Stimulated activated CD4-positive, alpha-beta T cell treated with anti-CD3 and anti-CD28 coated beads, Interleukin-12 subunit alpha, Interleukin-12 subunit beta, amount 100 ng/mL, for 4 hours (primary cell): Measurements from ENCODE around the gene KCNJ15.
"Not testable (repeated sequence)": the region's sequence is repeated elsewhere in the genome, so short reads cannot be mapped to it uniquely, and the experiment has no call there.

Experiments
- DNase-seq: peaks from one replicate; pipeline ENCODE4 v3.0.0-alpha.2; 2020

KCNJ15 gene

DNA sequence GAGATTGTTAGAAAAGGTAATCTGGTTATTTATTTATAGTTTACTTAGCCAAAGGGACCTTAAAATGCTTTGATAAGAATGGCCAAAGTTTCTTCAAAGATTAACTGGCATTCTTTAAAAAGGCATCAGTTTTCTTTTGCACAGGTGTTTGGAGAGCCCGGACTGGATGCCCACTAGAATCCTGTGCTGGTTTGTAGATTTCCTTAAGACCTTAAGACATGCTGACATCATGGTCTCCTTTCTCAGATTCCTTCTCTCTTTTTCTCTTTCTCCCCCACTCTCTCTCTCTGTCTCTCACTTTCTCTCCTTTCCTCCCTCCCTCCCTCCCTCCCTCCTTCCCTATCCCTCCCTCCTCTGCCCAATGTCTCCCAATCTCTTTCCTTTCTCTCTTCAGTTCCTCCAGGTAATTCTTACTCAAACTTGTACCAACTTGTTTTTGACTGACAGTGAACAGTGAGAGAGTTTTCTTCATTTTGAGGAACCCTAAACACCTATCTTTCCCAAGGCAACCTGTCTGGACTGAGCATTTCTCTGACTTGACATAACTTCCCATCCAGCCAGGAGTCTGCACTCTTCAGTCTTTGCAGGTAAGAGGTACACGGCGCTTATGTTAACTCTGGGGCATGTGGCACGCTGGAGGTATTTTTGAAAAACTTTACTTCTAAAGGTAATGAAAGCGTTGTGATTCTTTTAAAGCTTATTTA, at the start of gene KCNJ15:
KCNJ15 (plus strand) TSS at position 393 of the 704 bp plus-strand sequence. CDS start 42,271 bp downstream, outside the sequence.
- DNase-seq: no peak

DNA sequence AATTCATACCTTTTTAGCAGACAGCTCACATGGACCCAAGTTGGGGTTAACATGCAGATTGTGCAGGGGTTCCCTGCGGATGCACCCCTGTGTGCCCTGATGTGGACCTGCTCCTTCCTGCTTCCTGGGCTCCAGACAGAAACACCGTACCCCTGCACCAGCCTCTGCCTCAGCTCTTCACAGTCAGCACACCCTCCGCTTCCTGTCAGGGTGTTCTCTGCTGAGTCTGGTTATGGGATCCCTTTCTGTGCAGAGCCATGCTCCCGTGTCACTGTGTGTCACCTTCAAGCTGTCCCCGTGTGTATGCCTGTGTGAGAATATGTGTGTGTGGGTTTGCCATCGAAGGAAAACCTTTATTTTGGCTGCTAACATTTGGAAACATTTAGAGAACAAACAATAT, 48.7 kb upstream of the KCNJ15 start:
- no peak for DNase-seq

DNA sequence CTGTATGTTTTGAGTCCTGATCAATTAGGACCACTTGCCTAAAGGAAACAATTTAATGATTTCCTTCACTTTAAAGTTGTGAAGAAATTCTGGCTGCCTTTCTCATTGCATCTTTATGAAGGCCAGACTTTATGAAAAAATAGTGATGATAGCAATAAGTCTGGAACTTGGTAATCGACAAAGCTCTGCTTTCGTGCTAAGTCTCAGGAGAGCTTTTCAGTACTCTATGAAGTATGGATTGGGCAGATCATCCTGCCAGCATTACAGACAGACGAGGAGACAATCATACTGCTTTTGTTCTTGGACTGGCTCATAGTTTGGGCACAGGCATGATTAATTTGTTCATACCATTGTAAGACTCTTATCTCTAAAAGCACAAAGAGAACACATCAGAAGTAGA, 45.5 kb upstream of the KCNJ15 start:
- DNase-seq: no peak

DNA sequence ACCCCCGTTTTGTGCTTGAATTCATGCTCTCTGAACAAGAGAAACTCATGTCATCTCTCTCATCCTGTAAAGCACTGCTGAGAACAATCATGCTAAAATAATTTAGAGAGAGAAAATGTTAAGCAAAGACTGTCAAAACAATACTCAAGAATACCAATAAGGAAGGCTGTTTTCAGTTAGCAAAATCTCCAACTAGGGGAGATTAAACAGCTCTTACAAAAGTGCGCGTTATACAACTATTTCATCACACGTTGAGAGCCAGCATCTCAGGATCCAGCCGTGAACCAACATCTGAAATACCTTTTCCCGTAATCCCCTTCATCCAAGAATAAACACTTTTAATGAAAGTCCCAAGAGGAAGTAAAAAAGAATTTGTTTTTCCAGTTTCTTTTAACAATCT, 44.1 kb upstream of the KCNJ15 start:
- no peak for DNase-seq

DNA sequence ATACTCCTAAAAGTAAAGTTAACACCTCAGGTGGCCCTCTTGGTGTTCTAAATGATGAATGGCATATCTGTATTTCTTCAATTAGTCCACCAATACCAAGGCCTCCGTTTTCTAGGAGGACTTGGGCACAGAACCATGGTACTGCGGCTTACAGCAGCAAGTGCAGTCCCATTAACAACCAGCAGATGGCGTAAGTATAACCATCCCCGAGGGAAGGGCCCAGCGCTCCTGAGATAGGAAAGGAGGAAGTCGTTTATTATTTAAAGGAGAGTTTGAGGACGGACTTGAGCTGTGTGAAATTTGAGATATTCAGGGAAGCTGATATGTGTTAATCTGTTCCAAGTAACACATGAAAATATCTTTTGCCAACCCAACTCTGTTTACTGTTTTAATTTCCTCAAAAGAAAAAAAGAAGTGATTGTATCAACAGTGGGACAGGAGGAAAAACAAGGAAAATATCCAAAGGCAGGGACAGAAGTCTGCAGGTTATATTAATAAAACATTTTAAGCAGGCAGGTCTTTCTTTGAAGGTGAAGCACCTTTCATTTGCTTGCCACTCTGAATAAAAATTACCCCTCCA, 37.7 kb upstream of the KCNJ15 start:
- peak; percentile 62 for DNase-seq

DNA sequence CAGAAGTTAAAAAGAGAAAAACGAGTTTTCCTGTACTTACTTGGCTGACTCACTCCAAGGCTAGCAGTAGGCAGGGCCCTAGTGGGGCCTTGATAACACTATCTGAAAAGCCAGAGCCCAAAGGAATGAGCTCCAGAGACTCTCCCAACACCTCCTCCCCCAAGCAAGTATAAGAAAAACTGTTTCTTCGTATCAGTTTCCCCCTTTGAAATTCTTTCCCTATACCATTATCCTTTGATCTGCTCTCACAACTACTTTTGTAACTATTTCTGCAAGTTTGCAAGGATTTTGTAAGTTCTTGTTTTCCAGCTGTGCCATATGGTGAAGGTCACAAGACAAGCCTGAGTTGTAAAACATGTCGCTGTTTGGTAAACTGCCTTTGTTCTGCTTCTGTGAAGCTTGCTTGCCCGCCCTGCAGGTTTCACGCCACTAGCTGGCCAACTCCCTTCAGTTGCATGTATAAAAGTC, 36.5 kb upstream of the KCNJ15 start:
- DNase-seq: no peak

DNA sequence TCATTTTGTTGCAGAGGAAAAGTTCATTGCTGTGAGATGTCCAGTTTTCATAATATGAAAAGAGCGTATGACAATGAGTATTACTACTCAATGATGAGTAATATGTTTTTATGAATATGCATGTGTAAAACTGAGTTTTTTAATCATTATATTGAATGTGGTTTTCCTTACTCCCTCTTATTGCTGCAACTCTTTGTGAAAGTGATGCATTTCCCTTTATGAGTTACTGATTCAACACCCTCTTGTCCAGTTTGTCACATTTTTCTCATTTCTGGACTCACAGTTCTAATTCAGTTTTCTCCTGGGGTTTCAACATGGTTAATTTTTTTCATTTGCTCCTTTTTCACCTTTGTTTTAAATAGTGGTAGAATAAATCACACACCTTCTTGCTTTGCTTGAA, 35.2 kb upstream of the KCNJ15 start:
- DNase-seq: no peak

DNA sequence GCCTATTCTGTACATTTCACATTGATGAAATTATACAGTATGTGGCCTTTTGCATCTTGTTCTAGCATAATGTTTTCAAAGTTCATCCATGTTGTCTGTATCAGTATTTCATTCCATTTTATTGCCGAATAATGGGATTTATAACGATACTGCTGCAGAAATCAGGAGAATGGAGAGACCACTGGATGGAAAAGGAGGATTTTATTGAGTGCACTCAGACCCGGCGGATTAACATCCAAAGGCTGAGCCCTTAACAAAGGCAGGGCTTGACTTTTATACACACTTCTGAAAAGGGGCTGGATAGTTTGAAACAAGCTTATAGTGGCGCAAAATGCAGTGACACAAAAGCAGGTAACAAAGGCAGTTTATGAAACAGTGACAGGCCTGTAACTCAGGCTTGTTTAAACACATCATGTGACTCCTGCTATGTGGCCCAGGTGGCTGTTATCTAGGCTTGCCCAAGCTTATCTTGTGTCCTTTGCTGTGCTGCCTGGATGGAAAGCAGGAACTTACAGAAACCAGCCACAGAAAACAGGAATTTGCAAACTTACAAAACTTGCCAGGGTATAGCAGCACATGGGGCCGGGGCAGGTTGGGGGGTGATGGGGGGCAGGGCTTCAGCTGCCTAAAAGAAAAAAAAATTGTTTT, 32.8 kb upstream of the KCNJ15 start:
- DNase-seq: no peak

DNA sequence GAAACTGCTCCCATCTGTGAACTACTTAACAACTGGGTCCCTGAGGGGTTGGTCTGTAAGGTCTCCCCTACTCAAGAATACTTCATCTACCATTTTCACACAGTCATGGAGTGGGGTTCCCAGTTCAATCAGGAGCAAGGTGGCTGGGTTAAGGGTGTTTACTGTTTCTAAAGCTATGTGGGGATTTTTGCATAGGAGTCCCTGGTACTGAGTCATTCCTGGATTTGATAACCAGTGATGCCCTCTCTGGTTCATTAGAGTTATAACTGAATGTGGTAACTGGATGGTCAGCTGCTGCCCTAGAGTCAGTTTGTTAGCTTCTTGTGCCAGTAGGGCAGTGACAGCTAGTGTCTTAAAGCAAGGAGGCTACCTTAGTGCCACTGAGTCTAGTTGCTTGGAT, 29.4 kb upstream of the KCNJ15 start:
- DNase-seq: no peak

DNA sequence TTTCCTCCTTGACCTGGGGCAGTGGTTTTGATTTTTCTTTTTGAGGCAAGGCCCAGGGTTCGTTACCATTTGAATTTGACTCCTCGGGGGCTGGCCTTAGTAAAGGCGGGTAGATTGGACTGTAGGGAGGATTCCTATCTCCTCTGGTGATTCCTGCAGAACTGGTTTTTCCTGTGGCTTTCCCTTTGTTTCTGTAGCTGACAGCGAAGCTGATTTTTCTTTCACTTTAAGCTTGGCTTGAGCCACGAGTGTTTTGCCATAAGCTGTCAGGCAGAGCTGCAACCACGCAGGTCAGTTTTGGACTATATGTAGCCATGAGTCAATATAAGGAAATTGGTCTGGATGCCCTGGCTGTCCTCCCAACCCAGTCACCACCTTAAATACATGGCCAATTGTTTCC, 28.7 kb upstream of the KCNJ15 start:
- no peak for DNase-seq

DNA sequence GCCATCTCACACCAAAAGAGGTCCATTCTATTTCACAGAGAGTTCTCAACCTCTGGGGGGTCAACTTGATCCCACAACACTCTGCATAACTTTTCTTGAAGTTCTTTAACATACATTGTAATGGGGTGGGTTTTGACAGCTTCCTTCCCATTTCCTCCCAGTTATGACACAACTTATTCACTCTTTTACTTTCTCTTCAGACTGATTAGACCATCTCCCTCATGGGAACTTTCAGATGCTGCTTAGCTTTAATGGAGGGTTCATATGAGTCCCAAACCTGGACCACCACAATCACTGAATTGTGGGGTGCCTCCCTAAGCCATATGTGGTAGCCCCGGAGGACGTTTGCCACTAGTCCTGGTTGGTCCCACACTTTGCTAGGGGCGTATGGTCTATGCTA, 28.3 kb upstream of the KCNJ15 start:
- DNase-seq: no peak

DNA sequence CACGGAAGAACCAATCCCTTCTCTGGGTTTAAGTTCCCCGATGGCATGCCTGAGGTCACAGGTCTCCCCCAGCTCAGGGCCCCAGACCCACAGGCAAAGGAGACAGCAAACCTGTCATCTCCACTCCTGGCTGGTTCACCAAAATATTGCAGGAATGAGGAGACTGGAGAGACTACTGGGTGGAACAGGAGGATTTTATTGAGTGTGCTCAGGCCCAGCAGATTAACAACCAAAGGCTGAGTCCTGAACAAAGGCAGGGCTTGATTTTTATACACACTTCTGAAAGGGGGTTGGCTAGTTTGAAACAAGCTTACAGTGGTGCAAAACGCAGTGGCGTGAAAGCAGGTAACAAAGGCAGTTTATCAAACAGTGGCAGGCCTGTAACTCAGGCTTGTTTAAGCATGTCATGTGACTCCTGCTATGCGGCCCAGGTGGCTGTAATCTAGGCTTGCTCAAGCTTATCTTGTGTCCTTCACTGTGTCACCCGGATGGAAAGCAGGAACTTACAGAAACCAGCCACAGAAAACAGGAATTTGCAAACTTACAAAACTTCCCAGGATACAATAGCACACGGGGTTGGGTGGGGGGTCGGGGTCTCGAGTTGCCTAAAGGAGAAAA, 27.4 kb upstream of the KCNJ15 start:
- DNase-seq: no peak

DNA sequence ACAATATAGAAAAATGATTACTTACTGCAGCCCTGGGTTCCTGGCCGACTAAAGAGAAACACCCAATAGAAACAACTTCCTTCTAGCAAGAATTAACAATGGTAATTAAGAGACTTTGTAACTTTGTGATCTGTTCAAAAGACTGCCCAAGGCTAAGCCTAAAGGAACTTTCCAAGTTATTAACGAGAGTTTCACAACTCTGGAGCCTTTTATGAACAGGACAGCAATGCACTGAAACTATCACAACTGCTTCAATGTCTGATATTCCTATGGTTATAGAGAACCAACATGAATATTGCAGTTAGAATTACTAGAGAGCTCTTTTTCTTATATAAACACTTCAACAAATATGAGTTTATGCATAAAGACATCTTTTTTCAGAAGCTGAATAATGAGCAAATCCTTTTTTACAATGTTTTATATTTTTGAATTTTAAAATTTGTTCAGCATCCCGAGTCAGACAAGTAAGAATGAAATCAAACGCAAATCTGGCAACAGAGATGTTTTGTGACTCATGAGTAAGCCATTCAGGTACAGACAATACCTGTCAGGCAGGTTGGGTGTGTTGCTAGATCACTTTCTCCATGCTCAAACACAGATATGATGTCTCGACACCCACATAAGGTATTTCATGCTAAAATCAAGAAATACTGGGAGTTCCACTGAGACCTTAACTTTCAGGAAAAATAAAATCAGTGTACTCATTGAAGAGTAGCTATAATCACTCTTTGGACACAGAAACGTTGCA, 22.2 kb upstream of the KCNJ15 start:
- no peak for DNase-seq

DNA sequence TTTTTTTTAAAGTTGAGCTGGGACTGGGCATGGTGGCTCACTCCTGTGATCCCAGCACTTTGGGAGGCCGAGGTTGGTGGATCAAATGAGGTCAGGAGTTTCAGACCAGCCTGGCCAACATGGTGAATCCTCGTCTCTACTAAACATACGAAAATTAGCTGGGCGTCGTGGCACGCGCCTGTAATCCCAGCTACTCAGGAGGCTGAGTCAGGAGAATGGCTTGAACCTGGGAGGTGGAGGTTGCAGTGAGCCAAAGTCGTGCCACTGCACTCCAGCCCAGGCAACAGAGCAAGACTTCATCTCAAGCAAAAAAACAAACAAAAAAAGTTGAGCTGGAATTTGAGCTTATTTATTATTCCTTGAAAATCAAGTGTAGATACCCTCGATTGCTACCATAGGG, 21.5 kb upstream of the KCNJ15 start:
- not testable (repeated sequence) for DNase-seq

DNA sequence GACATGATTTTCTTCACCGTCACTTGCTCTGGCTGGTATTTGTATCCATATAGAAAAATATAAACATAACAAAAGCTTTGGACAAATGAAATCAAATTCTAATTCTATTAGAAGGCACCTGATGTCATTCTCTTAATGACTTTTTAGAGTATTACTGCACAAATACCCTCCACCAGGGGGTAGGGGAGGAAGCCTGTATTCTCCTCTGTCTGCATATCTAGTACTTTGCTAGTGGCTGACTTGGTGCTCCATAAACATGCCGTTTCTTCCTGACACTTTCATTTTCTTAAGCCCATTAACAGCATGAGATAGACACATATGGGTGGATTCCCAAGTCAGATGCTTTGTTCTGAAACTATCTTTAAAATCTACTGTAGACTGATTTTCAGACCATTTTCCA, 20.6 kb upstream of the KCNJ15 start:
- no peak for DNase-seq

DNA sequence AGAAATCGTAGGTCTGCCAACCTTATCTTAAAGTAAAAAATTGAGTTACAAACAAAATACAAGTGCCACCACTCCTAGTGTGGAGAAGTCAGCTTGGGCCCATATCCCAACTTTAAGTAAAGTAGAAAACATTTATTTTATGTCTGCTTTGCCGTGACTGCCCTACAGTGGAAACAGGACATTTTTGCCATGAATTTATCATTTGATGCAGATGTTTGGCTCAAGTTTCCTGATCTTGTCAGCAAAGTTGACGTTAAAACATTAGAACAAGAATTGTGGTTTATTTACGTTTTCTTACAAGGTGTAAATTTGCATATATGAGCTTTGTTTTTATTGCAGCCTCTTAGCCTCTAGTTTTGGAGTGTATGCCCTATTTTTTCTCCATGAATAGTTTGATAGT, 17.1 kb upstream of the KCNJ15 start:
- DNase-seq: no peak

DNA sequence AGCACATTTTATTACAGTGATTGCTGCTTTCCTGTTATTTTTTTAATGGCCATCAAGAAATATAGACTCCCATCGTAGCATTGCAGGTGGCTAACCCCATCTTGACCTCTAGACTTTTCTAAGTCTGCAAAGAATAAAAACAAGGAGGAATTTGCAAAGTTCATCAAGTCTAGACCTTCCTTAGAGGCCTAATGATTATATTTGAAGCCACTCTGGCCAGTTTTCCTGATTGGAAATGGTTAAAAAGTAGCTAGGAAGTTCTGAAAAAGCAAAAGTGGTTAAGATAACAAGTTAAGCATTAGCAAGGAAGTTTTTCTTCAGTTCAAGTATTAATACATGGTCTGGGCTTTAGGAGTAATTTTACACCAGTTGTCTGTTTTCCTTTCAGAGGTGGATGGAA, 16.7 kb upstream of the KCNJ15 start:
- DNase-seq: no peak

DNA sequence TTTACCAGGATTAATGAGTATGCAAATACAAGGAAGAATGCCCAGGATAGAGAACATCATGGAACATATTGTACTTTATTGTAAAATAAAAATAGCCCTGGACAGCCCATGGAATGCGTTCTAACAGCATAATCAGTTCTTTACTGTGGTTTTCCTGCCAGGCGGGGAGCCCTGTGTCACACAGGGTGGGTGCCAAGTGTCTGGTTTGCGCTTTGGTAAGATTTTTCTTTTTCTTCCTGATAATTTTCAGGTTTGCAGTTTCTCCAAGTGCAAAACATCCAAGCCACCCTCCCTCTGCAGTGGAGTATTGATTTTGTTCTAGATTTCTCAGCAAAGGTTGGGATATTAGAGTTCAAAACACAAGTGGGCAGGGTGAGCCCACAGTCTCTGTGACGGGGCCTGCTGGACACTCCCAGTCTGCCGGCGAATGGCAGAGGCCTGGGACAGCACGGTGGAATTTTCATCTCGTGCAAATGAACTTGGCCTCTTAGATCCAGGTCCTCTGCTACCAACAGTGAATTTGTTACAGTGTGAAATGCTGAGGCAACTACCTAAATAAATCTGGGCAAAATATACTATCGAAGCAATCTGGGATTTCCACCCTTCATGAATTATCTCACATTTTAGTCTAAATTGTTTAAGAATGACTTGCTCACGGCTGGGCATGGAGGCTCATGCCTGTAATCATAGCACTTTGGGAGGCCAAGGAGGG, 15.6 kb upstream of the KCNJ15 start:
- no peak for DNase-seq

DNA sequence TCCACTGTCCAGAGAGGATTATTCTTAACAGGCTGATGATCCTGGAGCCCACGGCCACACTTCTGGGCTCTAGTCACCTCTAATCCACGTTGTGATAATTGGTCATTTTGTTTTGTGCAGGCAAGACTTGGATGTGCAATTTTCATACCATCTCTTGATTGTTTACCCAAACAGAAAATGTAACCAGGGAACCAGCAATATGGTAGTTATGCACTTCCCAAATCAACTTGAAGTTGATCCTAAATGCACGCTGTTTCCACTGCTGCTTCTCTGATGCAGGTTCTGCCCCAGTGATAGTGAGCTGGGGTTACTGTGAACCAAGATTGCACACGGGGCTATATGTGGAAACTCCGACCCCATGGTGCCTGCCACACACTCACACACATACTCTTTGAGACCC, 14.7 kb upstream of the KCNJ15 start:
- DNase-seq: no peak

DNA sequence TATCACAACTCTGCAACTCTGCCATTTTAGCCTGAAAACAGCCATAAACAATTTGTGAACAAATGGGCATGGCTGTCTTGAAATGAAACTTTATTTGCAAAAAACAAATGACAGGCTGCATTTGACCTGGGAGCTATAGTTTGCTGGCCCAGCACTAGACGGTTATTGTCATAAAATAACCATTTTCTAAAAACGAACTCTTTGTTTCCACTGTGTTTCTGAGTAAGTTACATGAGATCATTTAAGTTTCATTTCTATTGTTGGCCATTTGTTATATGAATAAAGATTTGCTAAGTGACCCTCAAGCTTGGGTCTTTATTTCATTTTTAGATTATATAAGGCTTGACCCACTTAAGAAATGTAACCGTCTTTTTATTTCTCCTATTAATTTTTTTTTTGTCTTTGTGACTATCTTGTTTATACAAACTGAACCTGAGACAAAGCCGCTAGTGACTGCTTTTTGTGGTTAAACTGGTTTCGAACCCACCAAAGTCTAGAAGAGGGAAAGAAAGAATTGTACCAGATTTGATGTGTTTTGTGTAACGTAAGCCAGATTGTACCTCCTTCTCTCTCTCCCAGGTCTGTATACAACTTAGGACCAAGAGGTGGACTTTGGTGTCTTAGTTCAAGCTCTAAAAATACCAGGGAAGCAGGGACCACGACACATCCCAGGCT, 12.9 kb upstream of the KCNJ15 start:
- DNase-seq: no peak

DNA sequence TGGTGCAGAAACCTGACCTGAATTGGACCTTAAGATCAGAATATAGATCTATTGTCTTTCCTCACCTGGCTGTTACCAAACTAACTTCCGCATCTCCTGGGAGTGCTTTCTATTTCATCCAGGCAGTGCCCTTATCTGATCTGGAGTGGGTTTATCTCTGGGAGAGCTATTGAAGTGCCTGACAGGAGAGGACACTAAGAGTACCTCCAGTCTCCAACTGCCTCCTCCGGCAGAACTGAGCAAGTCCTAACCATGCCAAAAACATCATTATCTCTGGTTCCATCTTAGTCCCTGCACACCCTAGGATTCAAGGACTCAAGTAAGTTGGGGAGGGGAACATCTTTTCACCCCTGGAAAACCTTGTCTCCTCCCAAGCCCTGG, 12.4 kb upstream of the KCNJ15 start:
- DNase-seq: no peak
